GM19193 (cell line): Measurements from ENCODE around the gene MN1.

Experiments used
- POLR2A ChIP-seq: IDR thresholded peaks from 4 replicates; pipeline ENCODE4 v1.6.1; 2011; ENCODE audit not compliant: insufficient read depth, insufficient read length; ENCODE audit errors: extremely low read depth

The MN1 gene

DNA sequence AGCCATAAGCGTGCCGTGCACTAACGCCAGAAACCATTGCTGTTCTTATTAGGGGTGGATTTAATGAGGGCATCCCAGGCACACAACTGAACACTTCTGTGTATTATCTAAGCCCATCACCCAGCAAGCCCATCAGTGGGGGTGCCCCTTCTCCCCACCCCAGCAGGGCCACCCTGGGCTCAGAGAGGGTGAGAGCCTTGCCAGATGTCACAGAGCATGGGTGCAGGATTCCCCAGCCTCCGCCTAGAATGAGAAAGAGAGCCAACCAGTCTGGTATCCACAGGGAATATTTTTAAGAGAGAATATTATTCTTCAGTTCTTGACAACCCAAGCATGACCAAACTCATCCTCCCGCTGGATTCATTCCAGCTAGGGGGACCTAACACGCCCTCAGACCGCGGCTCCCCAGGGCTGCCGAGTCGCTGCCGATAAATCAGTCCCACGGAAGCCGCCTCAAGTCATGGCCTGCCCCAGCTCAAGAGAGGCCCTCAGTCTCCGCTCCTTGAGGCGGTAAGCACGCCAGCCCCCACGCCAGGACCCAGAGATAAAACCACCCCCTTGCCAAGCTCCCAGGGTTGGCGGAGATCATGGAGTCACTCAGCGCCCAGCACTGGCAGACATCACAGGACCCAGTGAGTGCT lies 47.2 kb downstream of the MN1 start:
- no peak for TF ChIP-seq POLR2A

DNA sequence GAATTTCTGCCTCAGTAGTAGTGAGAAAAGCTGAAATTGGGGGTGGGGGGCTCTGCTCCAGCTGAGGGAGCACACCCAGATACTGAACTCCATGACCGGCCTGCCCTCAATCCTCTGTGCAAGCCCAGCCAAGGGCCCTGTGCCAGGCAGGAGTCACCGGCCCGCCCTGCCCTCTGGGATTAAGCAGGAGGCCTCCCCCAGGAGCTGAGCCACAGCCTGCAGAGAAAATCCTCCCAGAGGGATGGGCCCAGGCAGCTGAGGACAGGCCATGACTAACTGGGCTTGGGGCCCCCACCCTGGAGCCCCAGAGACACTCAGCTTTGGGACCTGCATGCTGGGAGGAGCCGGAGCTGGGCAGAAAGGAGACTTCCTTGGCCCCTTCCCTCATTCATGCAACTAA lies 48.8 kb downstream of the MN1 start:
- TF ChIP-seq POLR2A = no peak

DNA sequence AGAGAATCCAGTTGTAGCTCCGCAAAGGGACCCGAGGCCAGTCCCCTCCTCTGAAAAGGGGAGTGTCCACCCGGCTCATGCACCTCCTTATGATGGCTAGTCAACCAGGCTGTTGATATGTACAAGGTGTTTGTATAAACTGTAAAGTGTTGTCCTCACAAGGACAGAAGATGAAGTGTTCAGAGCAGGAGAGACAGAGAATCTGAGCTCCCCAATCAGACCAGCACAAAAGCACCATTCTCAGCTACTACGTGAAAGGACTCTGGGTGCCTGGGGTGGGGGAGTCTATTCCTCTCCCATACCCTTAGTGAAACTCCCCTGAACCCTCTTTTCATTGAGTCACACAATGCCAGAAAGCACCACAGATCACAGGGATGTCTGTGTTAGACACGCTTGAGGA lies 49.4 kb downstream of the MN1 start:
- TF ChIP-seq POLR2A = no peak

DNA sequence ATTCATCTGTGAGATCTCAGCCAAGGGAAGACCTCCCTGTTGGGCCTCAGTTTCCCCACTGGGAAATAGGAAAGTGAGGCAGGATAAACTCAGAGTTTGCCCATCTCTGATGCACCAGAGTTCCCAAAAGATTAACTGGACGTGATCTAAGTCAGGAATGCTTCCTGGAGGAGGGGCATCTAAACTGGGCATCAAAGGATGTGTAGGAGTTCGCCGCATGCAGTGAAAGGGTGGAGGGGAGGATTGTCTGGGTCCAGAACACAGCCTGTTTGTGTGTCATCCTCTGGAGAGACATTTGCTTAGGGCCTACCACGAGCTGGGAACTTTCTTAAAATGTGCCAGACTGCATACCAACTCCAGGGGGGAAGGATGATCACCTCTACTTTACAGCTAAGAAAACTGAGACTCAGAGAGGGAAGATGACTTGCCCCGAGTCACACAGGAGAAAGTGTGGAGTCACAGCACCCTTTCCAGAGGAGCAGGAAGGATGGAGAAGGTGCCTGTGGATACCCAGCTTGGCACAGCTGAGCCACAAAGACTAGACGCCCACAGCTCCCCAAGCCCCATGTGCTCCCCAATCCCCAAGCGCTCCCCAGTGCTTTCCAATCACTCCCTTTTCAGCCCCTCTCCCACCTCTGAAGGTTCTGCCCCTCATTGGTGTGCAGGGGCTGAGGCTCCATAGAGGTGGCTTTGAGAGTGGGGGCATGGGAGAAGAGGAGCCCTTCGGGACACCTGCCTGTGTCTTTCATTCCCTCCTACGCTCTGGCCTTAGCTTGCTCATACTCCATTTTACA lies 50.1 kb downstream of the MN1 start:
- TF ChIP-seq POLR2A = no peak

DNA sequence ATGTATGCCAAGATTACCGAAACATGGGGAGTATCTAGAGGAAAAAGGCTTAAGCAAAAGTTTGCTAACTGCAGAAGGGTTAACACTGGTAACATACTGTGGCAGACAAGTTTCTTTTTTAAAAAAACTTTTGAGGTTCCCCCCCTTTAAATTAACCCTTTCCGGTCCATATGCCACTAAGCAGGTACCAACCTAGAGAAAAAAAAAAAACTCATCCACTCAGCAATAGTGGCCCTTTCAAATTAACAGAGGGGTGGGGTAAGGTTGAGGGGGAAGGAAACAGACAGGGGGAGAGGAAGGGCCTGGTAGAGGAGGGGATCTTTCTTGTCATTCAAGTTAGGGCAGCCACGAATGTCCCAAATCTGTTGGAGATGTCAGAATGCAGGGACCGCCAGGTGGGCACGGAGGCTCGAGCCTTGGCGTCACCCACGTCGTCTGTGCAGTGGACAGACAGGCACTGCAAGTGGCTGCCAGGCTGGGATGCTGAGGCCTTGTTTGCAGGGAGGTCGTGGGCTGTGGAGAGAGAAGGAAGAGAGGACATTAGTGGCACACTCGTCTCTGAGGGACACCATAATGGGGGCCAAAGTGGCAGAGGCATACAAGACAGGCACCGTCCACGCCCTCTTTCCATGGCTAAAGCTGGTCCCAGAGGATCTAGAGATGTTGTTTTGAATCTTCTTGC lies 50.8 kb downstream of the MN1 start:
- no peak for TF ChIP-seq POLR2A

DNA sequence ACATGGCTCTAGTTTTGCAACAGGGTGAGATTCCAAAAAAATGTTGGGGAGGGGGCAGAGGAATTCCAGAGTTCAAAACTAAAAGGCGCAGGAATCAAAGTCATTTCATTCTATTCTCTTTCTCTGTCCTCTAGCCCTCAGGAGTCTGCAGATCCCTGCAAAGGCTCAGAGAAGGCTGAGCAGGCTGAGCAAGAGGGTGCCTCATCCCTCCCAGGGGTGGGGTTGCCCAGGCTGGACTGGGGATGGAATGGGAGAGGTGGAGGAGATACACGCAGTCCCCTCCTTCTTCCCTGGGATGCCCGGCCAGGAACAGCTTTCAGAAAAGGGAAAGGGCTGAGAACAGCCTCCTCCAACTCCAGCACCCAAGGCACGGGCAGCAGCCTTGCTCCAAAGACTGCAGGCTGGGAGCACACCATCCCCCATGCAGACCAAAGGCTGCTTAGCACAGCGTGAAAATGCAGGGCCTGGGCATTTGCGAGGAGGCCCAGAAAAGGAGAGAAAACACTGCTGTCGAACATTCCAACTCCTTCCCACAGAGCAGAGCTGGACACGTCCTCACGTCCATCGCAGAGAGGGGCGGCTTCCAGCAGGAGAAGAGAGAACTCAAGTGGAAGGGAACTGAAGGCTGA lies 51.8 kb downstream of the MN1 start:
- TF ChIP-seq POLR2A = no peak

DNA sequence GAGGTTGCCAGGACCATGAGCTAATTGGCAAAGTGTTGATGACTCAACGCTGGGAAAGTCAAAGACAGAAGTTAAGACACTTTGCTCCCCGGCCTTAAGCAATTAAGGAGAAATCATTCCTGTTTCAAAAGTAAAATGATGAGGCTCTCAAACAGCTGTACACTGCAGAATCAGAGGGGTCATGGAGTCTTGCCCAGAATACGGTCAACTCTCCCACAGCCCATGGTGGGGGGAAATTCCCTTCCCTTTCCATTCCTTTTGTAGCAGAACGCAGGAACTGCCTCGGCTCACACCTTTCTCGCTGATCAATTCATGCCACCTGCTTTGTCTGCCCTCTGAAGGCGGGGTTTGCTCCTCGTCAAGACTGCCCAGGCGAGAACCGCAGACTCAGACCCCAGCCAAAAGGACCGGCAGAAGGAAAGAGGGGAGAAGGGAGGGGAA lies 52.8 kb downstream of the MN1 start:
- TF ChIP-seq POLR2A = no peak

DNA sequence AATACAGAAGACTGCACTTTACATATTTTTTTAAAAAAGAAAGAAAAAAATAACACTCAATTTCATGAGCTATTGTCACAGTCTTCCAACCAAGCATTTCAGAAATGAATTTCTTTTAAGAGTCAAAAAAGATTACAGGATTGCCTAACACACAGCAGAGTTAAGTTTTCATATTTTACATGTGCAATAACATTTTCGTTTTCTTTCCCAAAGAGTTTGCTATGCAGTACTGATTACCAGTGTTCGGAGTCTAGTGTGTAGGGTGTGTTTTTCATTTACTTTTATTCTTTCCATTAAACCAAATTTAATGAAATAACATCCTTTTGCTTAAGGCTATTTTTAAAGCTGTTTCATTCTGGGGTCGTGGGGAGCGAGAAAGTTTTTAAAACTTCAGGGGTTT lies 53.2 kb downstream of the MN1 start:
- no peak for TF ChIP-seq POLR2A

DNA sequence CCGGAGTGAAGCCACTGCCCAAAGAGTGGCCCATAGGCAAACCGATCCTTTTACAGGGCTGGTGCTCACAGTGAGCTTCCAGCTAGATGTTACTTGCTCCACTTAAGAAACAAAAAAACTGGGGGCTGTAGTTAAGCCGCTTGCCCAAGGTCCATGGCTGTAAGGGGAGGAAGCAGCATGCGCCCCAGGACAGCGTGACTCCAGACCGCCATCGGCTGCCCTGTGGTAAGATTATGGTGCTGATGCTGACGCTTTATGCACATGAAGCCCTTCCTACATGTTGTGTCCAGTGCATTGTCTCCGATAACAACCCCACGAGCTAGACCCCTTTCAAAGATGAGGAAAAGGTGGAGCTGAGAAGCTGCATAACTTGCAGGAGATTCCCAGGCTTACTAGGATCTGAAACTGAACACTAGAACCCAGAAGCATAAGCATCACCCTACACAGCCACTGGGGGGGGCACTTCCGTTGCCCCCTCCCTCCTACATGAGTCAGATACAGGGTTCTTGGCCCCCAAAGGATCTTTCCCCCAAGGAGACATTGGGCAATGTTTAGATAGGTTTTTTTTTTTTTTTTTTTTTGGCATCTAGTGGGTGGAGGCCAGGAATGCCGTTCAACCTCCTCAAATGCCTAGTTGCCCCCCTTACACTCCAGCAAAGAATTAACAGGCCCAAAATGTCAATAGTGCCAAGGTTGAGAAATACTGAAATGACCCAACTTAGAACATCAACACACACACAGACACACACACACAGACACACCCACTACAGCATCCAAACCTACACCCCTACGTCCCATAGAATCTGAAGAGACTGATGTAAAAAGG lies 53.9 kb downstream of the MN1 start:
- TF ChIP-seq POLR2A = no peak

DNA sequence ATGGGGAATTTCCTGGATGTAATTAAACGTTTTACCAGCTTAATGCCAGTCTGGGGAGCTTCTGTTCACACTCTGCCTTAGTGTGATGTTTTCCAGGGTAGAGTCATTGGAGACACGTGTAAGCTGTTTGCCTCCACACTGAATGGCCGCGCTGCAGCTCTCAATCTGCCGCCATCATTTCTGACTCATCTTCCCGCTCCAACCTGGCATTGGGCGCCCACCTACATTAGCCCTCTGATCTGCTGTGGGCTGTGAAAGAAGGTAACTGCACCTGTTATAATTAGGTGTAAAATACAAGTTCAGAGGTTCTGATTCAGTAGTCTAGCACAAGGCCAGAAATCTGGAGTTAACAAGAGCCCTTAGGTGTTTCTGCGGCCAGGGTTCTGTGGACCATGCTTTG lies 54.6 kb downstream of the MN1 start:
- no peak for TF ChIP-seq POLR2A

DNA sequence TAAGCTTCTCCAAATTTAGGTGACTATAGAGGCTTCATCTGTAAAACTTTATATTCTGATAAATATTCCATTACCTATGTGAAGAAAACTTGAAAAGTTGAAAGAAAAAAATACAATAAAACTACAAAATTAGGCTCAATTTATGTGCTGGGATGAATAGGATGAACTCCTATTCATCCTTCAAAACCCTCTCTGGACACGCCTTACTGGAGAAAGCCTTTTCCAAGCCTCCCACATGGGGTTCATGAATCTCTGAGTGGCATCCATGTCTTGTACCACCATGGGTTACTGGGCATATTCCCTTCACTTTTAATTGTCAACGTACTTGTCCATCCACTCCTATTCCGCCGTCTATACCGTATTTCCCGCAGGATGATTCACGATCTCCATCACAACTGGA lies 55.7 kb downstream of the MN1 start:
- no peak for TF ChIP-seq POLR2A

DNA sequence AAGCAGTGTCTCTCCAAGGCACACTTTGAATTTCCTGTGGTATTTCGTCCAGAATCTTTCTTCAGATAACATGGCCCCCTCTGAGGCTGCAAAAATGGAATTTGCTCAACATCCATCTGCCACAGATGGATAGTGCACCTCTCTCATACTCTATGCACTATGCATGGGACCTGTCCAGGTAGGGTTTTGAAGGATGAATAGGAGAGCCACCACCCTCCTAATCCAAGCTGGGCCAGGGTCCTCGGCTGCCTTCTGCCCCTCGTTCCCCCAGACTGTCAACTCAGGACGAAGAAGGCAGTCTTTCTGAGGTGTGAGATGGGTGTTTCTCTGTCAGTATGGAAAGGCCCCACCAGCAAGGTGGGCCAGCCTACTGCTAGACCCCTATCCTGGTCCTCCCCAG lies 56.4 kb downstream of the MN1 start:
- TF ChIP-seq POLR2A = no peak

DNA sequence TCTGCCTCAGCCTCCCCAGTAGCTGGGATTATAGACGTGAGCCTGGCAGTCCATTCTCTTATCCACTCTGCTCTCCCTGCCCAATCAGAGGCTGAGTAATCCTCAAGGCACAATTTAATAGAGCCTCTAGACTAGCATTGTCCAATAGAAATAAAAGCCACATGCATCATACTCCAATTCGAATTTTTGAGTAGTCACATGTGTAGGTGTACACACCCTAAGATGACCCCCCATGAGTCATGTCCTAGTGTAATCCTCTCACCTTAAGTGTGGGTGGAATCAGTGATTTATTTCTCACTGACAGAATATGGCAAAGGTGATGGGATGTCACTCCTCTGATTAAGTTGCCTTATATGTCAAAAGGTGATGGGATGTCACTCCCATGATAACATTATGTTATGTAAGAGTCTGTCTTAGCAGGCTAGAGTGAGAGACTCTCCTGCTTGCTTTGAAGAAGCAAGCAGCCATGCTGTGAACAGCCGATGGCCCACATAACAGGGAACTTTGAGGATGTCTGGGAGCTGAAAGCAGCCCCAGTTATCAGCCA lies 61.3 kb downstream of the MN1 start:
- no peak for TF ChIP-seq POLR2A

DNA sequence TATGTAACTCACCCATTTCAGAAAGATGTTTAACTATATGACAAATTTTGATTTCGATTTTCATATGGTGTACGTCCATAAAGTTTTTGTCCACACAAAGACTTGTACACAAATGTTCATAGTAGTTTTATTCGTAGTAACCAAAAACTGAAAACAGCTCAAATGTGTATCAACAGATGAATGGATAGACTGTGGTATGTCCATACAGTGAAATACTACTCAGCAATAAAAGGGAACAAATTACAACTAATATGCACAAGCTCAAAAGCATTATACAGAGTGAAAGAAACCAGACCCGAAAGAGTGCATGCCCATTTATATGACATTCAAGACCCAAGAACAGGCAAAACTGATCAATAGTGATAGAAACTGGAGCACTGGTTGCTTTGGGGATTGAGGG lies 64.0 kb downstream of the MN1 start:
- TF ChIP-seq POLR2A = no peak
